GM19328 (cell line): ENCODE data around the gene RHBDF2.

Experiments used
- ATAC-seq: cut with Tn5 transposase; IDR thresholded peaks from one replicate; pipeline ENCODE4 v1.9.1; 2021; ENCODE audit warnings: mild to moderate bottlenecking, moderate library complexity; ENCODE audit not compliant: unreplicated experiment

Gene RHBDF2

DNA sequence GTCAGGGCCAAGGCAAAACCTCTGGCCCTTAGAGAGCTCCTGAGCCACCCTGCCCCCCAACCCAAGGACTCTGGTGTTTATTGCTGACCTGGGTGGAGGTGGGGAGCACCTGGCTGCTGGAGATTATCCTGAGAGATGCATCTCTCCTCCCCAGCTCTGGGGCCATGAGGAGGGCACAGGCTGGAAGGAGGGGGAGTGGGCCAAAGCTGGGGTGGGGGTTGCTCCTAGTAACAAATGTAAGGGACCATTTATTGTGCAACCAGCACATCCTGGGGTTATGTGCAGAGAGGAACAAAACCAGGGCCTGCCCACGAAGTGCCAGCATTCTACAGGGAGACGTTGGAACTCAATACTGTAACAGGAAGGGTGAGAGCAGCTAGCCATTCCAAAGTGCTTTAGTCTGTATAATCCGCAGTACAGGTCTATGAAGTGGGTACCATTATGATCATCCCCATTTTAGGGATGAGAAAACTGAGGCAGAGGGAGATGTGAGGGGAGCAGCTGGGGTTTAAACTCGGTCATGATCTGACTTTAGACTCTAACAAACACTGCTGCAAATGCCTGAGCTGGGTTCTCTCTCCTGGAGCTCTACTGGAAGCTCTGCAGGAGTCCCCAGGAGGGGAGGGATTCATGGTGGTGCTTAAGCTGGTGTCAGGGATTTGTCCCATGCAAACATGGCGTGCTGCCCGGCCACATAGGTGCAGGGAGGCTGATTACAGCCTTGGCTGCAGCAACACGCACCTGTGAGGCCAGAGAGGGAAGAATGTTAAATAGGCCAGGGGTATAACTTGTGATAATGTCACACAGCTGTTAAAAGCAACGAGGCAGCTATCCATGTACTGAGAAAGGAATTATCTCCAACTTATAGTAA is 1.4 kb upstream of the RHBDF2 start:
- no peak for ATAC-seq

DNA sequence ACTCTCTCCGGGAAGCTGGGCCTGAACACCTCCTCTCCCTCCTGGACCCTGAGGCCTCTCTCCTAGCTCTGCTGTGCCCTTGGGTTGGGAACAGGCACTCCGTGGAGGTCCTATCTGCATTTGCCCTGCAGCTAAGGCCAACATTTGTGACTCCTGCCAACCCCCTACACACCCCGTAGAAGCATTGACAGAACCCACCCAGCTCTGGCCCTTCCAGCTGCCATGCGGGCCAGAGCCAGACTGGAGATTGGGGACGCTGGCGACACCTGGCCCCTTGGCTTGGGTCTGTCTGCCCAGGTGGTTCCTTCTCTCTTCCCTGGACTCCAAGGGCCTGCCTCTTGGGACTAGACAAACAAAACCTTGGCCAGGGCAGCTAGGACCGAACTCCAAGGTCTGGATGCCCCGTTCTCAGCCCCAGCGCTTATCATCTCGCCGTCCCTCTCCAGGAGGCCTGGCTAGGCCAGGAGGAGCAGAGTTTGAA is 644 bp upstream of the RHBDF2 start:
- no peak for ATAC-seq

GRCh38 chr17:76500747-76501017 is 541 bp downstream of the RHBDF2 start:
- ATAC-seq = no peak

GRCh38 chr17:76500074-76500746 is 1.0 kb downstream of the RHBDF2 start:
- no peak for ATAC-seq

- ATAC-seq = no peak
These were observed 2.0 kb downstream of the RHBDF2 start for GRCh38 chr17:76499267-76499667.

DNA sequence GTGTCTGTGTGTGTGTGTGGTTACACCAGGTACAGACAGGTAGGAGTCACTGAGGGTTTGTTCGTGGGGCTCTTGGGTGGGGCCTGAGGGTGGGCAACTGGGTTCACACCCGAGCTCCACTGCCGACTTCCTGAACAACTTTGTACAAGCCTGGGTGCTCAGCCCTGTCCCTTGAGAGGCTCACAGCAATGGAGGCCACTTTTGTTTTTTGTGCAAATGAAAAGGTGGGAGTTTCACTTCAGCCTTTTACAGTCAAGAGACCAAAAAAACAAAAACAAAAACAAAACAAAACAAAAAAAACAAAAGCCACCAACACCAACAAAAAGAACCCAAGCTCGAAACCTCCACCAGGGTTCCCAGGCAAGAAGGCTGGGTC is 2.4 kb downstream of the RHBDF2 start:
- ATAC-seq = no peak

DNA sequence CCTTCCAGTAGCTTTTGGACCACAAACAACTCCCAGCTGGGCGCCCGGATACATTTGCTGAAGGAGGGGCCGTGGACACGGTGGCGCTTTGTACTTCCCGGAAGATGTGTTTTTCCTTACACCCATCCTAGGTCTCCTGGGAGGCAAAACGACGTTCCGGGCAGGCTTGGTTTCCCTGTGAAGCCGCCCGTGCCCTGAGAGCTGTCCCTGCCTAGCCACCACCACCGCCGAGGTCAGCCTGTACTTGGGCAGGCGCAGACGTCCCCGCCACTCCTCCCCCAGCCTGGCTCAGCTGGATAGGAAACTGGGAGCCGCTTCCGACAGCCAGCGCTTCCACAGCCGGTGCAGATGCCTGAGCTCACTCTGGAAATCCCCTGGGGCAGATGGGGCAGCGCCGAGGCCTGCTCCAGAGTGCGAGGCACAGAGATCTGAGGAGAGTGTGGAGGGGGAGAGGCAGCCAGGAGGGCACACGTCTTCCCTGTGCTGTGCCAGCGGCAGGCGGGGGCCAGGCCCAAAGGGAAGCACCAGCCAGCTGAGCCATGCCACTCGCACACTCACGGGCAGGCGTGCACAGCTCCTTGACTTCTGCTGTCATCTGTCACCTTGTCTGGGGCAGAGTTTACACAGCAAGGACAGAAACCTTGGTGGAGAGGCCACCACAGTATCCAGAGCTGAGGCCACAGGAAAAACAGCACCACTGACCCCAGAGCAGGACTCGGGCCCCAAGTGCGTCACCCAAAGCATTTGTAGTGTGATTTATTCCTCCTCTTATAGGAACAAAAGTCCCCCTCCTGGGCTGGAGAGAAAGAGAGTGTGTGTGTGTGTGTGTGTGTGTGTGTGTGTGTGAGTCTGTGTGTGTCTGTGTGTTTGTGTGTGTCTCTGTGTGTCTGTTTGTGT is 3.0 kb downstream of the RHBDF2 start:
- no peak for ATAC-seq

DNA sequence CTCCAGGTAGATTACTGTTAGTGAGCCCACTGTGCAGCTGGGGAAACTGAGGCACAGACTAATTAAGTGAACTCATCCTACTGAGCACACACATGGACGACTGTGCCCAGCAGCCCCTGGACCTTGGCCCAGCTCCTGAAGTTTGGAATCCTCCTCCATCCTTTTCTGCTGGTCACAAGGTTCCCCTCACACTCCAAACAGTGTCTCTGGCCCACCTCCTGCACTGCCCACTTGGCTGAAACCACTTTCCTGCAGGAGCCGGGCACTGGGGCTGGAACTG is 3.6 kb downstream of the RHBDF2 start:
- no peak for ATAC-seq

DNA sequence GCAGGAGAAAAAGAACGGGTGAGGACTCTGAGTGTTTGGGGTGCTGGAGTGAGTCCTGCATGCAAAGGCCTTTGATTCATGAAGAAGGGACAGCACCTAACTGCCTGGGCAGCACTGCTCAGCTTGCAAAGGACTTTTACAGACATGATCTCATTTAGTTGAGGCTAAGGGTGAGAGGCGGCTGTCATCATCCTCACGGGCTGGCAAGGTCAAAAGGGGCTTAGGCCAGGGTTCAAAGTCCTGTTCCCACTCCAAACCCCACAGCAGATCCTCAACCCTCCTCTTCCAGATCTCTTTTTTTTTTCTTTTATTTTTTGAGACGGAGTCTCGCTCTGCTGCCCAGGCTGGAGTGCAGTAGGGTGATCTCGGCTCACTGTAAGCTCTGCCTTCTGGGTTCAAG is 4.8 kb downstream of the RHBDF2 start:
- ATAC-seq = no peak

- ATAC-seq = no peak
These were observed 5.4 kb downstream of the RHBDF2 start for GRCh38 chr17:76495663-76496400.

- no peak for ATAC-seq
These were observed 7.6 kb downstream of the RHBDF2 start for GRCh38 chr17:76493505-76494167.

- no peak for ATAC-seq
These were observed 8.2 kb downstream of the RHBDF2 start for GRCh38 chr17:76492989-76493501.

- no peak for ATAC-seq
These were observed 8.9 kb downstream of the RHBDF2 start for GRCh38 chr17:76492123-76492988.

DNA sequence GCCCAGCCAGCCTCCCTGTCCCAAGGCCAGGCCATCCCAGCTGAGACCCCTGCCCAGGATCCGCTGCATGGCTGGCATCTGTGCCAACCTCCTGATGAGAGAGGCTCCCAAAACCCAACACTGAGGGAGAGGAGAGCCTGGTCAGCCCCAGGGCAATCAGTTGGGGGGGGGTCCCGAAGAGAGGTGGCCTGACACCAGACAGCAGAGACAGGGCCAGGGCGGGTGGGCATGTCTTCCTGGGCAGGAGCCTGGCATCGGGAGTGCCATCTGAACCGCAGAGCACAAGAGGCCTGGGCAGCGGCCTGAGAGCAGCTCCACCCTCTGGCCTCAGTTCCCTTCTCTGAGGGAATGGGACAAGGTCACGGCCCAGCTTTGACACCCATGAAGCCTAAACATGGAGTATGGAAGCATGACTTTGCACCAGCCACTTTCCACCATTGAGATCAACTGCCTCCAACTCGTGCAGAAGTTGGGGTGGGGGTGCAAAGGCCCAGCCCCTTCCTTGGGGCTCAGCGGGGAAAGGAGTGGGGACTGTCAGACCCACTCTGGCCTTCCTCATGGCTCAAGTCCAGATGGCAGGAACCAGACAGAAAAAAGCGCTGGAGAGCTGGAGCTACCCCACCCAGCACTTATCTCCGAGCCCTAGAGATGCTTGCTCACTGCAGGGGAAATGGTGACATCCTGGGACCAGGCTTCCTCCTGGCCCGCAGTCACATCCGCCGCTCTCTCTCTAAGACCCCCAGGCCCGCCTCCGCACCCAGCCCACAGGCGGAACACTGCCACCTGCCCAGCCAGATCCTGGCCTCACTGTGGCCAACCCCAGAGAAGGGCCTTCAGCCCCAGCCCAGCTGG is 9.7 kb downstream of the RHBDF2 start:
- ATAC-seq = no peak

GRCh38 chr17:76490112-76490710 is 11.0 kb downstream of the RHBDF2 start:
- ATAC-seq = no peak

GRCh38 chr17:76487451-76488192 is 13.6 kb downstream of the RHBDF2 start:
- ATAC-seq = no peak

DNA sequence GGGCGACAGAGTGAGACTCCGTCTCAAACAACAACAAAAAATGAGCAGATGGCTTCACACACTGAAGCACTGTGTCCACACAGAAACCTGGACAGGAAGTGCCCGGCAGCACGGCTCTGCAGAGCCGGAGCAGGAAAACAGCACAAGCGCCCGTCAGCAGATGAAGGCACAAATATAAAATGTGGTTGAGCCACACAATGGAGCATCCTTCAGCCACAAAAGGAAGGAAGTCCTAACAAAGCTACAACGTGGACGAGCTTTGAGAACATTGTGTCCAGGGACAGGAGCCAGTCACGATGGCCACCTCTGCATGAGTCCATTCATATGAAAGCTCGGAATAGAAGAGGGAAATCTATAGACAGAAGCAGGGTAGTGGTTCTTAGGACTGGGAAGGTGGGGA is 15.7 kb downstream of the RHBDF2 start:
- no peak for ATAC-seq
